LNCaP clone FGC (cell line): ENCODE results near the gene FCN1.

Experiments used
- DNase-seq: peaks from one replicate; pipeline ENCODE4 v3.0.0-alpha.2; 2011; ENCODE audit warnings: low read depth
- H3K4me3 ChIP-seq: 2 replicates; pipeline ENCODE4 v1.5.1; 2011; ENCODE audit warnings: mild to moderate bottlenecking, low read depth, low read length, control low read depth
- TF ChIP-seq, protein P1 (sequence below): IDR thresholded peaks from 2 replicates; pipeline ENCODE4 v1.5.1; 2012; ENCODE audit warnings: mild to moderate bottlenecking; ENCODE audit not compliant: control insufficient read depth, insufficient read depth; ENCODE audit errors: extremely low read depth

Gene FCN1

DNA sequence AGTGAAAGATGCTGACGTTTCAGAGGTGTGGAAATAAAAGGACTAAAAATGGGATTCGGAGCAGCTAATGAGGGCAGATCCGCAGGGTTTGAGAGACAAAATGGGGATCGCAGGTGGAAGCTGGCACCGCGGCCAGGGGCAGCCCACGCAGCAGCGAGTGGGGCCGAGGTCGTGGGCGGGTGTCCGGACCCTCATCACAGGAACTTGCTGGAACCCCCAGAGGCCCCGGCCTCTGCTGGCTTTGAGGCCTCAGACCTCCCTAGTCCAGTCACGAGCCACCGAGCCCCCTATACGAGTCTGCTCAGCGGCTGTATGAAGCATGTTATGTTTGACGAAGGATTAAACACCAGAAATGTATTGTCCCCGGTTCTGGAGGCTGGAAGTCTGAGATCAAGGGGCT is 45.8 kb upstream of the FCN1 start:
- DNase-seq = no peak
- TF ChIP-seq, protein P1, sequence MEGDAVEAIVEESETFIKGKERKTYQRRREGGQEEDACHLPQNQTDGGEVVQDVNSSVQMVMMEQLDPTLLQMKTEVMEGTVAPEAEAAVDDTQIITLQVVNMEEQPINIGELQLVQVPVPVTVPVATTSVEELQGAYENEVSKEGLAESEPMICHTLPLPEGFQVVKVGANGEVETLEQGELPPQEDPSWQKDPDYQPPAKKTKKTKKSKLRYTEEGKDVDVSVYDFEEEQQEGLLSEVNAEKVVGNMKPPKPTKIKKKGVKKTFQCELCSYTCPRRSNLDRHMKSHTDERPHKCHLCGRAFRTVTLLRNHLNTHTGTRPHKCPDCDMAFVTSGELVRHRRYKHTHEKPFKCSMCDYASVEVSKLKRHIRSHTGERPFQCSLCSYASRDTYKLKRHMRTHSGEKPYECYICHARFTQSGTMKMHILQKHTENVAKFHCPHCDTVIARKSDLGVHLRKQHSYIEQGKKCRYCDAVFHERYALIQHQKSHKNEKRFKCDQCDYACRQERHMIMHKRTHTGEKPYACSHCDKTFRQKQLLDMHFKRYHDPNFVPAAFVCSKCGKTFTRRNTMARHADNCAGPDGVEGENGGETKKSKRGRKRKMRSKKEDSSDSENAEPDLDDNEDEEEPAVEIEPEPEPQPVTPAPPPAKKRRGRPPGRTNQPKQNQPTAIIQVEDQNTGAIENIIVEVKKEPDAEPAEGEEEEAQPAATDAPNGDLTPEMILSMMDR = no peak
- H3K4me3 ChIP-seq = no peak overlapping the region

GRCh38 chr9:134962973-134963364 is 45.3 kb upstream of the FCN1 start:
- no peak overlapping the region for H3K4me3 ChIP-seq
- TF ChIP-seq, protein P1 = no peak
- no peak for DNase-seq

GRCh38 chr9:134962065-134962972 is 44.6 kb upstream of the FCN1 start:
- H3K4me3 ChIP-seq = no peak overlapping the region
- DNase-seq = peak; percentile 89
- TF ChIP-seq, protein P1 = no peak

GRCh38 chr9:134961331-134962064 is 43.8 kb upstream of the FCN1 start:
- H3K4me3 ChIP-seq = no peak overlapping the region
- TF ChIP-seq, protein P1 = no peak
- DNase-seq = no peak

- TF ChIP-seq, protein P1 = no peak
- DNase-seq = no peak
- H3K4me3 ChIP-seq = no peak overlapping the region
Observed at GRCh38 chr9:134960701-134961181, 43.0 kb upstream of the FCN1 start.

- TF ChIP-seq, protein P1 = no peak
- no peak overlapping the region for H3K4me3 ChIP-seq
- DNase-seq = no peak
Observed at GRCh38 chr9:134959971-134960310, 42.2 kb upstream of the FCN1 start.
